ENCODE data around the gene NKX2-1. TPM values are rescaled to one million over a fixed set of nuclear protein-coding genes. Genes with fewer than 3 reads are reported as not detected.

Gene NKX2-1
- total RNA-seq, 4 donors from 2014 or later, result not detected

DNA sequence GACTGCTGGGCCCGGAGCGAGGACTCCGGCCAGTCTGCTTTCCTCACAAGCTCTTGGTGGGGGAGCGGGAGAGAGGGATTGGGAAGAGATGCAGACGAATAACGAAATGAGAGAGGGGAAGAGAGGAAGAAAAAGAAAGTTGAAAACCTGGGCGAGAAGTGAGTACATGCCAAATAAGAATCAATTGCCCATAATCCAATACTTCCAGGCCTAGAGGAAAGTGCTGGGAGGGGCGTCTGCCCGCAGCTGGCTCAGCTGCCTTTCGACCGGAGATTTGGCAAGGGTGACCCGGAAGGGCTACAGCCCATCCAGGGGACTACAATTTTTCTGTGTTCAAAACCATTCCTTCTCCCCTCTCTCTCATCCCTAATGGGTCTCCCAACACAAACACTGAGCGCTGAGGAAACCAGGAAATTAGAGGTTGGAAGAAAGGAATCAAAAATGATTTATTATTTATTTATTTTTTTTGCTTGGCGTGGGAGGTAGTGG is 4.9 kb downstream of the NKX2-1 start:
- Histone ChIP-seq H3K4me3 (no peak overlapping the region), H3K36me3 (no peaks in the 10 kb centered on the region), H3K9me3 (no peaks in the 10 kb centered on the region), H3K27me3 (peaks cover 98% of the 10 kb centered on the region), H3K27ac (no peak overlapping the region), H3K4me1 (peaks cover 9 to 24% (median 18%) of the 10 kb centered on the region in 4 donors)
- in situ Hi-C loops (cut with MboI; ENCODE audit: low pct_ligation_motif_present in 1 of 4, low pct_unique_long_range_greater_than_20kb in 1 of 4, low sequenced_read_pairs in 3 of 4) (no loop called here), intact Hi-C loops (cut with DNase I; ENCODE audit: low total_unique reads) (no loop called here)
- 8 to 11% methylated on average over 2 to 14 of the region's 14 CpGs for WGBS, 2 donors (ENCODE audit: low coverage in 1 of 2)
- no peak for TF ChIP-seq EP300 (IDR thresholded peaks at IDR 0.05; ENCODE audit: low read depth)
- no peak for TF ChIP-seq POLR2AphosphoS5 (IDR thresholded peaks at IDR 0.05)
- TF ChIP-seq POLR2A (IDR thresholded peaks at IDR 0.05), result no peak
- TF ChIP-seq, protein P1, sequence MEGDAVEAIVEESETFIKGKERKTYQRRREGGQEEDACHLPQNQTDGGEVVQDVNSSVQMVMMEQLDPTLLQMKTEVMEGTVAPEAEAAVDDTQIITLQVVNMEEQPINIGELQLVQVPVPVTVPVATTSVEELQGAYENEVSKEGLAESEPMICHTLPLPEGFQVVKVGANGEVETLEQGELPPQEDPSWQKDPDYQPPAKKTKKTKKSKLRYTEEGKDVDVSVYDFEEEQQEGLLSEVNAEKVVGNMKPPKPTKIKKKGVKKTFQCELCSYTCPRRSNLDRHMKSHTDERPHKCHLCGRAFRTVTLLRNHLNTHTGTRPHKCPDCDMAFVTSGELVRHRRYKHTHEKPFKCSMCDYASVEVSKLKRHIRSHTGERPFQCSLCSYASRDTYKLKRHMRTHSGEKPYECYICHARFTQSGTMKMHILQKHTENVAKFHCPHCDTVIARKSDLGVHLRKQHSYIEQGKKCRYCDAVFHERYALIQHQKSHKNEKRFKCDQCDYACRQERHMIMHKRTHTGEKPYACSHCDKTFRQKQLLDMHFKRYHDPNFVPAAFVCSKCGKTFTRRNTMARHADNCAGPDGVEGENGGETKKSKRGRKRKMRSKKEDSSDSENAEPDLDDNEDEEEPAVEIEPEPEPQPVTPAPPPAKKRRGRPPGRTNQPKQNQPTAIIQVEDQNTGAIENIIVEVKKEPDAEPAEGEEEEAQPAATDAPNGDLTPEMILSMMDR (IDR thresholded peaks at IDR 0.05), result no peak
- no peak for DNase-seq

DNA sequence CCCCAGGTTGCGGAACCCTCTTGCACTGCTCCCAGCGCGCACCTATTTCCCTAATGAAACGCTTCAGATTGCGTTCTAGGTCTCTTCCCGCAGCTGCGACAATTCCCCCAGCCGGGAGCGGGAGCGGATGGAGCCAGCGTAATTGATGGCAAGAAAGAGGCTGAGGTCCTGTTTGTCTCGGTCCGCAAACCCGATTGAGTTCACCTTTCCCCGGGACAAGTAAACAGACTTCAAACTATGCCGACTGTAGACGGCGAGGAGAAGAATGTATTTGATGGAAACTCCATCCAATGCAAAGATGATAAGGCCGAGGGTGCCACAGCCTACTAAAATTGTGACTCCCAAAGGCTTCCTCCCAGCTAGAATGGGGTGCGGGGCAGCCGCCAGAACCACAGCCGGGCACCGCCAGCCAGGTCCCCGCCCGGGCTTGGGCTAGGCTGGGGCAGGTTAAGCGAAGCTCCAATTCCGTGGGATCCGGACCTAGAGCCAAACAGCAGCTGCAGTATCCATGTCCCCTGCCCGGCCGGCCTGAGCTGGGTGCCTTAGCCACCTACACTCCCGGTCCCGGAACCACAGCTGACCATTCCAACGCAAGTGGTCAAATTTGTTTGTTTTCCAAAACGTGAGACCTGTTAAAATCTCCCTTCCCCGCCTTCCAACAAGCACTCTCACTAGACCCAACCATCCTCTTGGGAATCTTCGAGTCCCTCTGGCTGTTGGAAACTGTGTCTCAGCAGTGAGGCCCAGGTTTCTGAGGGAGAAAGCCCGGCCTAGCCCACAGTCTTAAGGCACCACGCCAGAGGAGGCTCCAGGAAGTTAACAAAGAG is 5.5 kb downstream of the NKX2-1 start:
- in situ Hi-C loops (cut with MboI; ENCODE audit: low pct_ligation_motif_present in 1 of 4, low pct_unique_long_range_greater_than_20kb in 1 of 4, low sequenced_read_pairs in 3 of 4), result no loop called here
- intact Hi-C loops (cut with DNase I; ENCODE audit: low total_unique reads), result no loop called here
- no peak for DNase-seq
- WGBS, 2 donors (ENCODE audit: low coverage in 1 of 2), result 9% methylated on average over 38 of the region's 38 CpGs; no CpG with 5 or more reads in 1 of the 2 donors
- Histone ChIP-seq H3K36me3 (no peaks in the 10 kb centered on the region), H3K4me3 (no peak overlapping the region), H3K9me3 (no peaks in the 10 kb centered on the region), H3K27ac (no peak overlapping the region), H3K4me1 (peaks cover 2 to 17% (median 11%) of the 10 kb centered on the region in 4 donors), H3K27me3 (peaks cover 98% of the 10 kb centered on the region)
- TF ChIP-seq POLR2A (IDR thresholded peaks at IDR 0.05), result no peak
- TF ChIP-seq, protein P1 (IDR thresholded peaks at IDR 0.05), result no peak
- TF ChIP-seq EP300 (IDR thresholded peaks at IDR 0.05; ENCODE audit: low read depth), result no peak
- no peak for TF ChIP-seq POLR2AphosphoS5 (IDR thresholded peaks at IDR 0.05)

DNA sequence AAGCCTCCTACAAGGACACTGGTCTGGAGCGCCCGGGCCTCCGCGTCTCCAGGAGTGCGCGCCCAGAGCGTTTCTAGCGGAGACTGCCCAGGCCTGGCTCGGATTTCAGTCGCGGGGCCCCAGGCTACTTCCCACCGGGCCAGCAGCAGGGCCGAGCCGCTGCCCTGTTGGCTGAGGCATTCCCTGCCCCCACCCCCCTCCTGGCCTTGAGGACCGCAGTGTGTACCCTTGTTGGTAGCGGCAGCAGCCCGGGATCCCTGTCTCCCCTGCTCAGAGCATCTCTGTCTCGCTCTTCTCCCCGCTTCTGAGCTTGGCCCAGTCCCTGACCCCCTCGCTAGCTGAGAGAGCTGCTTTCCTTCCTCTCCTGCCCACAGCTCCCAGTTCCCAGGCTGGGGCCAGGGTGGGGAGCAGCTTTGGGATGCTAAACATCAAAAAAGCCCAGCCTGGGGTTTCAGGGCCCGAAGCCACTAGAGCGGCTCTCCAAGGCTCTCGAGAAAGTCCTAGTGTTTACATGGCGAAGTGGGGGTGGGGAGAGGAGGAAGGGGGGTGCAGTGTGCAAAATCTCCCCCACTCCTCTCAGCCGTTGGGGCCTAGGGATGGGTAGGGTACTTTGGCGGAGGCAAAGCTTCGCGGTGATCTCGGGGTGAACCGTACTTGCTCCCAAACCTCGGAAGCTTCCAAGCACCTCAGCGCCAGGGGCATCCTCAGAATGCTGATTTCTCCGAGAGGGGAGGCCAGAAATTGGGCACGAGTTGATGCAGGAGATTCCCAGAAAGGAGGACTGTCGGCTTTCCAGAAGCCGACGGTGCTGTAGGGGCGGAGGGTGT is 6.4 kb downstream of the NKX2-1 start:
- DNase-seq, result no peak
- no peak overlapping the region for H3K27ac ChIP-seq
- TF ChIP-seq EP300 (IDR thresholded peaks at IDR 0.05; ENCODE audit: low read depth), result no peak
- no peak for TF ChIP-seq POLR2AphosphoS5 (IDR thresholded peaks at IDR 0.05)
- TF ChIP-seq POLR2A (IDR thresholded peaks at IDR 0.05), result no peak
- TF ChIP-seq, protein P1 (IDR thresholded peaks at IDR 0.05), result no peak
- H3K36me3 ChIP-seq, result no peaks in the 10 kb centered on the region
- H3K4me1 ChIP-seq, result peaks cover 0 to 9% (median 3%) of the 10 kb centered on the region in 4 donors
- WGBS, 2 donors (ENCODE audit: low coverage in 1 of 2), result 23% methylated on average over 38 of the region's 38 CpGs; no CpG with 5 or more reads in 1 of the 2 donors
- intact Hi-C loops (cut with DNase I; ENCODE audit: low total_unique reads), result no loop called here
- no peaks in the 10 kb centered on the region for H3K9me3 ChIP-seq
- H3K4me3 ChIP-seq, result no peak overlapping the region
- in situ Hi-C loops (cut with MboI; ENCODE audit: low pct_ligation_motif_present in 1 of 4, low pct_unique_long_range_greater_than_20kb in 1 of 4, low sequenced_read_pairs in 3 of 4), result no loop called here
- peaks cover 98% of the 10 kb centered on the region for H3K27me3 ChIP-seq

DNA sequence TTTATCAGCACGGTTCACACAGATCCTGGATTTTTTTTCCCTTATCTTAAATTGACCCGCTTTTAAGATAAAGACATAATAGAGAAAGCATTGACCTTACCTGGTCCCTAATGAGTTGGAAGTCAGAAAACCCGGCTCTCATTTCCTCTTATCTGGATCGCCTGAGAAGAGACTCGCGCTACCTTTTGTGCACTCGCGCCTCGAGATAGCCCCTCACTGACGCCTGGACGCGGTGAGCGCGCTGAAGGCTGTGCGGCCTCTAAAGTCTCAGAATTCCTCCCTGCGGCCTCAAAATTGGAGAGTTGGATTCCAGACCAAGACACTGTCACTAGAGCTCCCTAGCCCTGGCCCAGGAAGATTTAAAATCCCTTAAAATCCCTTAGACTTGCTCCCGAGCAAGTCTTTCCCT is 7.0 kb downstream of the NKX2-1 start:
- H3K27ac ChIP-seq, result no peak overlapping the region
- intact Hi-C loops (cut with DNase I; ENCODE audit: low total_unique reads) (no loop called here), in situ Hi-C loops (cut with MboI; ENCODE audit: low pct_ligation_motif_present in 1 of 4, low pct_unique_long_range_greater_than_20kb in 1 of 4, low sequenced_read_pairs in 3 of 4) (no loop called here)
- H3K27me3 ChIP-seq, result peaks cover 98% of the 10 kb centered on the region
- H3K36me3 ChIP-seq, result no peaks in the 10 kb centered on the region
- peaks cover 0 to 8% (median 0%) of the 10 kb centered on the region in 4 donors for H3K4me1 ChIP-seq
- H3K4me3 ChIP-seq, result no peak overlapping the region
- H3K9me3 ChIP-seq, result no peaks in the 10 kb centered on the region
- TF ChIP-seq POLR2A (IDR thresholded peaks at IDR 0.05), result no peak
- 0 to 20% methylated on average over 1 to 17 of the region's 17 CpGs for WGBS, 2 donors (ENCODE audit: low coverage in 1 of 2)
- DNase-seq, result no peak
